RWPE1 (cell line): Measurements from ENCODE around the gene ASB2.

Source experiments
- CTCF ChIA-PET: fragments of 350-600 bp; sonication (Branson Sonifier 250); formaldehyde crosslinking; extraction: SDS; loops from one replicate; lab custom pipeline; 2021; lab: Yijun Ruan, JAX
- POLR2A ChIA-PET: fragments of 400-600 bp; formaldehyde crosslinking; extraction: SDS; loops from one replicate; lab custom pipeline; 2020; ENCODE audit warnings: antibody characterized with exemption; ENCODE audit not compliant: low non-redundant PET; lab: Yijun Ruan, JAX
- DNase-seq: peaks from one replicate; pipeline ENCODE4 v3.0.0; 2012; ENCODE audit warnings: low spot score
- H3K27ac ChIP-seq: fragments of 450-650 bp; 2 replicates; pipeline ENCODE4 v1.5.1; 2017
- TF ChIP-seq, protein P1 (sequence below): fragments of 450-650 bp; conservative IDR thresholded peaks from 2 replicates; pipeline ENCODE4 v1.5.1; 2017; ENCODE audit warnings: low read depth, mild to moderate bottlenecking

Gene ASB2

GRCh38 chr14:93936245-93936644 is 40.1 kb downstream of the ASB2 start:
- CTCF ChIA-PET, result interaction anchor here (0.6 to 2.2 kb wide), 11 partner anchors 11 to 463 kb away, joined by 3 to 11 read pairs (median 4); no protein-coding TSS in a partner anchor
- TF ChIP-seq, protein P1, sequence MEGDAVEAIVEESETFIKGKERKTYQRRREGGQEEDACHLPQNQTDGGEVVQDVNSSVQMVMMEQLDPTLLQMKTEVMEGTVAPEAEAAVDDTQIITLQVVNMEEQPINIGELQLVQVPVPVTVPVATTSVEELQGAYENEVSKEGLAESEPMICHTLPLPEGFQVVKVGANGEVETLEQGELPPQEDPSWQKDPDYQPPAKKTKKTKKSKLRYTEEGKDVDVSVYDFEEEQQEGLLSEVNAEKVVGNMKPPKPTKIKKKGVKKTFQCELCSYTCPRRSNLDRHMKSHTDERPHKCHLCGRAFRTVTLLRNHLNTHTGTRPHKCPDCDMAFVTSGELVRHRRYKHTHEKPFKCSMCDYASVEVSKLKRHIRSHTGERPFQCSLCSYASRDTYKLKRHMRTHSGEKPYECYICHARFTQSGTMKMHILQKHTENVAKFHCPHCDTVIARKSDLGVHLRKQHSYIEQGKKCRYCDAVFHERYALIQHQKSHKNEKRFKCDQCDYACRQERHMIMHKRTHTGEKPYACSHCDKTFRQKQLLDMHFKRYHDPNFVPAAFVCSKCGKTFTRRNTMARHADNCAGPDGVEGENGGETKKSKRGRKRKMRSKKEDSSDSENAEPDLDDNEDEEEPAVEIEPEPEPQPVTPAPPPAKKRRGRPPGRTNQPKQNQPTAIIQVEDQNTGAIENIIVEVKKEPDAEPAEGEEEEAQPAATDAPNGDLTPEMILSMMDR, result peak; percentile 49
- H3K27ac ChIP-seq, result no peak overlapping the region
- DNase-seq, result peak; percentile 38
- POLR2A ChIA-PET, result no interaction called here

DNA sequence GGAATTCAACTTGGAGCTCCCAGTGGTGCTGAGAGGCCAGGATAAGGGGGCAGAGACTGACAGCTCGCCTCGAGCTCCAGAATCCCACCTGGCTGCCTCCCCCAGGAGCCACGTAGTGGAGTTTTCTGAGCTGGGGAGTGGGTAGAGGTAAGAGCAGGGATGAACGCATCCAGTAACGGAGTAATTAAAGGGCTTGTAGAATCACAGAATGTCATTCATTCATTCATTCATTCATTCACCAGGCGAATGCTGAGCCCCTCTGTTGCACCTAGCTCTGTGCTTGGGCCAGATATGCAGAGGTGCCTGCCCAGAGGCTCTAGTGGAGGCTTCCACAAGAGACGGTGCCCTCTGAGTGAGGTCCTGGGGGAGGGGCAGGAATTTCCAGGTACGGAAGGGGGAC is 41.2 kb downstream of the ASB2 start:
- CTCF ChIA-PET, result interaction anchor here (0.7 to 2.0 kb wide), 5 partner anchors 10 to 280 kb away, joined by 3 to 9 read pairs (median 3); no protein-coding TSS in a partner anchor

GRCh38 chr14:93932642-93933041 is 43.7 kb downstream of the ASB2 start:
- CTCF ChIA-PET, result interaction anchor here (0.6 kb wide), 1 partner anchor 29 kb away, joined by 4 read pairs; no protein-coding TSS in a partner anchor

More for the DNA sequence above, 41.2 kb downstream of the ASB2 start:
- no peak for DNase-seq
- TF ChIP-seq, protein P1, result no peak
- POLR2A ChIA-PET, result no interaction called here
- no peak overlapping the region for H3K27ac ChIP-seq

GRCh38 chr14:93930989-93931307 is 45.4 kb downstream of the ASB2 start:
- POLR2A ChIA-PET, result no interaction called here
- H3K27ac ChIP-seq, result no peak overlapping the region
- no peak for DNase-seq
- CTCF ChIA-PET, result interaction anchor here (1.7 kb wide), 1 partner anchor 9 kb away, joined by 4 read pairs; no protein-coding TSS in a partner anchor
- TF ChIP-seq, protein P1, result no peak

More at GRCh38 chr14:93932642-93933041, 43.7 kb downstream of the ASB2 start:
- no peak for DNase-seq
- POLR2A ChIA-PET, result no interaction called here
- no peak overlapping the region for H3K27ac ChIP-seq
- TF ChIP-seq, protein P1, result no peak

- DNase-seq, result no peak
- ChIA-PET POLR2A (no interaction called here), CTCF (interaction anchor here (1.7 kb wide), 1 partner anchor 9 kb away, joined by 4 read pairs; no protein-coding TSS in a partner anchor)
- TF ChIP-seq, protein P1, result no peak
- no peak overlapping the region for H3K27ac ChIP-seq
Observed at GRCh38 chr14:93930296-93930988, 45.9 kb downstream of the ASB2 start.

DNA sequence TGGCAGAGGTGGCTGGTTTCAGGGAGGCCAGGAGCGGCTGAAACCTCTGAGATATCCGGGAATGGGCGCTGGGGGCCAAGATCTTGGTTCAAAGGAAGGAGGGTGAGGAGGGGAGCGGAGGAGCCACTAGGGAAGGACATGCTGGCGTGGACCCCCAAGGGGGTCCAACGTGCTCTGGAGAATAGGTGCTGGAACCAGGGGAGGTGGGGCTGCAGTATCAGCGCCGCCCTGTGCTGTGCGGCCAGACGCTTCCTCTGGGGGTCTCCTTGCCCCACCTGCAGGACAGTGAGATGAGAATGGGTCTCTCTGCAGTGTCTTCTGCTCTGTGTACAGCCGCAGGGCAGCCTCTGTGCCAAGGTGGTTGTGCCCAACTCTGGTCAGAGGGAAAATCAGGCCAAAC is 46.7 kb downstream of the ASB2 start:
- TF ChIP-seq, protein P1, result no peak
- no peak for DNase-seq
- POLR2A ChIA-PET, result no interaction called here
- H3K27ac ChIP-seq, result no peak overlapping the region
- CTCF ChIA-PET, result no interaction called here
